ENCODE results near the gene LIPT2. TPM values are rescaled to one million over a fixed set of nuclear protein-coding genes. Genes with fewer than 3 reads are reported as not detected.
A peak's percentile ranks its signal among the peaks of the same experiment; 100 is the strongest.

Gene LIPT2
- total and polyA plus RNA-seq, 10 of the 15 experiments (the other 5 are each of a cell fraction or from before 2014, with no cell fraction given), result 0.69 to 7.5 (median 3.8) TPM

DNA sequence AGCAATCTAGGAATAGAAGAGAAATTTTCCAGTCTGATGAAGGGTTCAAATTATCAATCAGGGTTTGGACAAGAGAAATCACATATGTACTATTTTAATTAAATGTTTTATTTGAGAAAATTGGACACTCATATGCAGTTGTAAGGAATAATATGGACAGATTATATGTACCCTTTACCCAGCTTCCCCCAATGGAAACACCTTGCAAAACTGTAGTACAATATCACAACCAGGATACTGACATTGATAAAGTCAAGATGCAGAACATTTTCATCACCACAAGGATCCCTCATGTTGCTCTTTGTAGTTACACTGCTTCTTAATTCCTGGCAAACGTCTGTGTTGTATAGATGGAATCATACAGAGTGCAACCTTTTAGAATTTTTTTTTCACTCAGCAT lies 1.4 kb upstream of the LIPT2 start:
- TF ChIP-seq EP300 (IDR thresholded peaks at IDR 0.05; ENCODE audit: borderline replicate concordance in 1 of 2, control insufficient read depth in 1 of 2, low read depth in 2 of 2, low read length in 2 of 2), result no peak
- ChIA-PET CTCF (interaction anchor here (0.6 to 3.4 kb wide), 3 partner anchors 42 to 323 kb away, joined by 3 to 11 read pairs (median 11); no protein-coding TSS in a partner anchor), SMC1A (ENCODE audit: uncharacterized antibody, unreplicated experiment) (no interaction called here), RAD21 (ENCODE audit: unreplicated experiment) (interaction anchor here (0.7 to 1.5 kb wide), 2 partner anchors 10 to 41 kb away, joined by 3 read pairs; no protein-coding TSS in a partner anchor), POLR2A (interaction anchor here (0.6 to 1.2 kb wide), 2 partner anchors 71 to 76 kb away, joined by 4 read pairs; no protein-coding TSS in a partner anchor)
- Histone ChIP-seq H3K9me3 (replicated peaks; ENCODE audit: control insufficient read depth, insufficient read depth, low read length) (no peaks in the 10 kb centered on the region), H3K4me1 (ENCODE audit: control insufficient read depth, insufficient read depth, low read length) (no peaks in the 10 kb centered on the region; the same call in 1 of the 2 replicates), H3K4me2 (ENCODE audit: control insufficient read depth, insufficient read depth) (no peak overlapping the region), H3K79me2 (ENCODE audit: control insufficient read depth, insufficient read depth, low read length) (no peaks in the 10 kb centered on the region), H2AFZ (ENCODE audit: control insufficient read depth, low read depth, low read length) (no peak overlapping the region), H3K4me3 (no peak overlapping the region), H3K27me3 (replicated peaks in 1 of 2; ENCODE audit: control insufficient read depth in 2 of 2, insufficient read depth in 2 of 2, low read length in 1 of 2) (no peaks in the 10 kb centered on the region; a peak in 1 of 4 replicates), H3K27ac (ENCODE audit: control insufficient read depth, insufficient read depth) (no peak overlapping the region), H3K36me3 (ENCODE audit: control insufficient read depth in 2 of 2, insufficient read depth in 2 of 2, low read length in 1 of 2) (no peaks in the 10 kb centered on the region), H3K9ac (ENCODE audit: control insufficient read depth, insufficient read depth, low read length) (no peak overlapping the region), H4K20me1 (ENCODE audit: control insufficient read depth, insufficient read depth) (no peaks in the 10 kb centered on the region)
- intact Hi-C loops (cut with micrococcal nuclease; ENCODE audit: unreplicated experiment) (no loop called here), in situ Hi-C loops (cut with MboI) (no loop called here)
- ATAC-seq (no peak), DNase-seq (ENCODE audit: low read depth, low spot score) (no peak), FAIRE-seq (no peak)
- WGBS (ENCODE audit: insufficient coverage, insufficient replicate concordance, low lambda C conversion rate, missing lambda C conversion rate), result 93% methylated on average over 1 of the region's 1 CpG
- BruUV-seq (replicated peaks), result no TSS peak

DNA sequence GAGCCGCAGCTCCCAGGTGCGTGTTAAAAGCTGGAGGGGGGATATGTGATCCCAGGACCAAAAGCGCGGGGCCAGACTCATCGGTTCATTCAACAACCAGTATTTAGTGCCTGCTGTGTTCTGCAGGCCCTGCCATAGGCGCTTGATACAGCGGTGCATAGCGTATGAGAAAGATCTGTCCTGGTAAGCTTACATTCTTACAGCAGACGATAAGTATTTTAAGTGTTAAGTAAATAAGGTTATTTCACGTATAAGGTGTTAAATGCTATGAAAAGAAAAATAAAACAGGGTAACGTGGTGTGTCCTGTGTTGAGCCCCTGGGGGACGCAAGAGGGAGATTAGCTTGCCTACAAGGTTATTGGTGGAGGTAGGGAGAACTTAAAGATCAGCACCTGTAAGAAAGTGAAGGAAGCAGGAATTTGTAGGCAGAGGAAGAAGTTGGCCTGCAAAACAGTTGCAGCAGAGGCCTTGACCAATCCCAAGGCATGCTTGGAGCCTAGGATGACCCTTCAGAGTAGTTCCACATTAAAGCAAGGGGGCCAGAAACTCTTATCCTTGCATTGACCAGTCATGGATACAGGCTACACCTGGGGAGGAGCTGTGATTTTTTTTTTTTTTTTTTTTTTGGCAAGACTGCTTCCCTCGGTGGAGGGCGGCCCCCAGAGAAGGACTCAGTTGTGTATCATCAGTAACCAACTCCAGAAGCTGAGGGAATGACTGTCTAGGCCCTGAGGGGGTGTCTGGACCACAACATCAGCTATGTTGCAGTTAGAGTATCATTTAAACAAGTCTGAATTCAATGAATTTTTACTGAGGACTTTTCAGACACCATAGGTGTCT lies 487 bp upstream of the LIPT2 start:
- H3K36me3 ChIP-seq (ENCODE audit: control insufficient read depth in 2 of 2, insufficient read depth in 2 of 2, low read length in 1 of 2), result no peaks in the 10 kb centered on the region
- ATAC-seq, result no peak
- SMC1A ChIA-PET (ENCODE audit: uncharacterized antibody, unreplicated experiment), result interaction anchor here (1.6 kb wide), 1 partner anchor 18 kb away, joined by 4 read pairs; no protein-coding TSS in a partner anchor
- peak; percentile 2 for DNase-seq (ENCODE audit: low read depth, low spot score)
- intact Hi-C loops (cut with micrococcal nuclease; ENCODE audit: unreplicated experiment), result no loop called here
- WGBS (ENCODE audit: insufficient coverage, insufficient replicate concordance, low lambda C conversion rate, missing lambda C conversion rate), result 11% methylated on average over 13 of the region's 14 CpGs
- H3K79me2 ChIP-seq (ENCODE audit: control insufficient read depth, insufficient read depth, low read length), result no peaks in the 10 kb centered on the region
- peak overlapping the region; percentile 64 for H3K4me3 ChIP-seq
- CTCF ChIA-PET, result interaction anchor here (1.0 to 3.4 kb wide), 5 partner anchors 41 to 755 kb away, joined by 3 to 11 read pairs (median 4); no protein-coding TSS in a partner anchor
- peak overlapping the region; percentile 62 for H3K27ac ChIP-seq (ENCODE audit: control insufficient read depth, insufficient read depth)
- RAD21 ChIA-PET (ENCODE audit: unreplicated experiment), result interaction anchor here (0.7 to 1.5 kb wide), 5 partner anchors 9 to 514 kb away, joined by 3 to 6 read pairs (median 3); no protein-coding TSS in a partner anchor
- no peaks in the 10 kb centered on the region; a peak in 1 of 4 replicates for H3K27me3 ChIP-seq (replicated peaks in 1 of 2; ENCODE audit: control insufficient read depth in 2 of 2, insufficient read depth in 2 of 2, low read length in 1 of 2)
- no peaks in the 10 kb centered on the region for H4K20me1 ChIP-seq (ENCODE audit: control insufficient read depth, insufficient read depth)
- no peaks in the 10 kb centered on the region; the same call in 1 of the 2 replicates for H3K4me1 ChIP-seq (ENCODE audit: control insufficient read depth, insufficient read depth, low read length)
- peak overlapping the region; percentile 93 for H2AFZ ChIP-seq (ENCODE audit: control insufficient read depth, low read depth, low read length)
- peak overlapping the region; percentile 80 for H3K4me2 ChIP-seq (ENCODE audit: control insufficient read depth, insufficient read depth)
- BruUV-seq (replicated peaks), result no TSS peak
- H3K9ac ChIP-seq (ENCODE audit: control insufficient read depth, insufficient read depth, low read length), result peak overlapping the region; percentile 64; the same call in 1 of the 2 replicates
- no peaks in the 10 kb centered on the region for H3K9me3 ChIP-seq (replicated peaks; ENCODE audit: control insufficient read depth, insufficient read depth, low read length)
- FAIRE-seq, result no peak
- POLR2A ChIA-PET, result interaction anchor here (0.6 to 1.6 kb wide), 5 partner anchors 71 to 179 kb away, joined by 3 to 8 read pairs (median 4); partner anchors contain the start of genes PGM2L1 and POLD3
- TF ChIP-seq IRF3 (IDR thresholded peaks at IDR 0.05), result no peak
- TF ChIP-seq BCLAF1 (IDR thresholded peaks at IDR 0.05), result no peak
- peak; percentile 1 for TF ChIP-seq MYC (IDR thresholded peaks at IDR 0.05; ENCODE audit: insufficient read depth, insufficient read length, insufficient replicate concordance, low read length, severe bottlenecking)
- in situ Hi-C loops (cut with MboI), result no loop called here

All from GM12878 (cell line).